Measurements from ENCODE around the gene SLC10A6.

Gene SLC10A6

GRCh38 chr4:86846921-86847320 lies 2.3 kb downstream of the SLC10A6 start:
- no peak for DNase-seq

GRCh38 chr4:86845593-86845992 lies 3.6 kb downstream of the SLC10A6 start:
- no peak for DNase-seq

GRCh38 chr4:86841309-86841708 lies 7.9 kb downstream of the SLC10A6 start:
- no peak for DNase-seq

- no peak for DNase-seq
These were observed 8.3 kb downstream of the SLC10A6 start for GRCh38 chr4:86840858-86841257.

- DNase-seq = no peak
These were observed 11.3 kb downstream of the SLC10A6 start for GRCh38 chr4:86837691-86838503.

GRCh38 chr4:86835677-86836076 lies 13.5 kb downstream of the SLC10A6 start:
- DNase-seq = no peak

- DNase-seq = no peak
These were observed 14.3 kb downstream of the SLC10A6 start for GRCh38 chr4:86834901-86835300.

GRCh38 chr4:86833615-86834014 lies 15.6 kb downstream of the SLC10A6 start:
- DNase-seq = no peak

- DNase-seq = no peak
These were observed 17.7 kb downstream of the SLC10A6 start for GRCh38 chr4:86831262-86832130.

- no peak for DNase-seq
These were observed 23.7 kb downstream of the SLC10A6 start for GRCh38 chr4:86825511-86825910.

- DNase-seq = no peak
These were observed 27.0 kb downstream of the SLC10A6 start for GRCh38 chr4:86822136-86822535.

GRCh38 chr4:86821151-86821550 lies 28.0 kb downstream of the SLC10A6 start:
- no peak for DNase-seq

- no peak for DNase-seq
These were observed 29.6 kb downstream of the SLC10A6 start for GRCh38 chr4:86819561-86819960.

- DNase-seq = no peak
These were observed 30.3 kb downstream of the SLC10A6 start for GRCh38 chr4:86818841-86819240.

GRCh38 chr4:86818211-86818610 lies 31.0 kb downstream of the SLC10A6 start:
- no peak for DNase-seq

GRCh38 chr4:86816501-86817273 lies 32.5 kb downstream of the SLC10A6 start:
- DNase-seq = no peak

- DNase-seq = no peak
These were observed 33.5 kb downstream of the SLC10A6 start for GRCh38 chr4:86815653-86816052.

GRCh38 chr4:86810847-86811246 lies 38.3 kb downstream of the SLC10A6 start:
- DNase-seq = no peak

- DNase-seq = no peak
These were observed 39.4 kb downstream of the SLC10A6 start for GRCh38 chr4:86809809-86810208.

GRCh38 chr4:86791126-86791525 lies 58.1 kb downstream of the SLC10A6 start:
- no peak for DNase-seq

GRCh38 chr4:86788826-86789225 lies 60.4 kb downstream of the SLC10A6 start:
- DNase-seq = no peak

GRCh38 chr4:86778175-86778574 lies 71.0 kb downstream of the SLC10A6 start:
- no peak for DNase-seq

- DNase-seq = no peak
These were observed 74.1 kb downstream of the SLC10A6 start for GRCh38 chr4:86775061-86775460.
